Activated CD8-positive, alpha-beta memory T cell treated with anti-CD3 and anti-CD28 coated beads for 36 hours (primary cell): Measurements from ENCODE around the gene COL6A3. TPM values are rescaled to one million over a fixed set of nuclear protein-coding genes. Genes with fewer than 3 reads are reported as not detected.
"Not testable (repeated sequence)": the region's sequence is repeated elsewhere in the genome, so short reads cannot be mapped to it uniquely, and the experiment has no call there.

ENCODE experiments used
- CTCF ChIA-PET: fragments of 350-600 bp; sonication (Branson Sonifier 250); formaldehyde crosslinking; loops from one replicate; lab custom pipeline; 2021; ENCODE audit warnings: antibody characterized with exemption; lab: Charles Lee
- POLR2A ChIA-PET: fragments of 350-600 bp; sonication (Branson Sonifier 250); formaldehyde crosslinking; loops from one replicate; lab custom pipeline; 2021; ENCODE audit warnings: antibody characterized with exemption; lab: Charles Lee
- total RNA-seq, 2 experiments: library from RNA; stranded (reverse); gene quantifications; one replicate each; pipeline ENCODE4 v1.2.3, GENCODE V29; 2021

Gene COL6A3
- total RNA-seq, 2 experiments from 2014 or later, result 15.8 to 18.6 TPM

GRCh38 chr2:237429753-237430152, 15.8 kb upstream of the COL6A3 start:
- POLR2A ChIA-PET, result interaction anchor here (0.7 to 1.9 kb wide), 2 partner anchors 11 to 46 kb away, joined by 4 to 9 read pairs; no protein-coding TSS in a partner anchor
- CTCF ChIA-PET, result interaction anchor here (2.2 to 7.7 kb wide), 3 partner anchors 8 to 45 kb away, joined by 9 to 43 read pairs (median 11); no protein-coding TSS in a partner anchor

GRCh38 chr2:237427769-237428506, 14.0 kb upstream of the COL6A3 start:
- ChIA-PET CTCF (interaction anchor here (1.0 to 7.7 kb wide), 4 partner anchors 13 to 144 kb away, joined by 4 to 43 read pairs (median 8); no protein-coding TSS in a partner anchor), POLR2A (interaction anchor here (0.9 to 2.5 kb wide), 3 partner anchors 13 to 47 kb away, joined by 3 to 12 read pairs (median 3); no protein-coding TSS in a partner anchor)

GRCh38 chr2:237426517-237426916, 12.6 kb upstream of the COL6A3 start:
- CTCF ChIA-PET, result interaction anchor here (0.7 to 7.7 kb wide), 2 partner anchors 48 to 59 kb away, joined by 4 to 43 read pairs; no protein-coding TSS in a partner anchor
- POLR2A ChIA-PET, result interaction anchor here (2.5 kb wide), 1 partner anchor 15 kb away, joined by 12 read pairs; no protein-coding TSS in a partner anchor

GRCh38 chr2:237425320-237425719, 11.4 kb upstream of the COL6A3 start:
- CTCF ChIA-PET, result no interaction called here
- POLR2A ChIA-PET, result no interaction called here

- CTCF ChIA-PET, result no interaction called here
- POLR2A ChIA-PET, result no interaction called here
Measured at GRCh38 chr2:237424544-237424943, 10.6 kb upstream of the COL6A3 start.

- CTCF ChIA-PET, result interaction anchor here (1.2 kb wide), 1 partner anchor 51 kb away, joined by 3 read pairs; no protein-coding TSS in a partner anchor
Measured at GRCh38 chr2:237423891-237424290, 9.9 kb upstream of the COL6A3 start.

GRCh38 chr2:237422309-237422708, 8.3 kb upstream of the COL6A3 start:
- CTCF ChIA-PET, result interaction anchor here (0.6 to 5.0 kb wide), 19 partner anchors 9 to 336 kb away, joined by 3 to 49 read pairs (median 8); partner anchors contain the start of gene COPS8
- POLR2A ChIA-PET, result interaction anchor here (1.2 to 1.6 kb wide), 3 partner anchors 13 to 53 kb away, joined by 4 to 7 read pairs (median 4); no protein-coding TSS in a partner anchor

More at GRCh38 chr2:237423891-237424290, 9.9 kb upstream of the COL6A3 start:
- POLR2A ChIA-PET, result interaction anchor here (0.7 kb wide), 1 partner anchor 268 kb away, joined by 5 read pairs; no protein-coding TSS in a partner anchor

GRCh38 chr2:237421542-237422116, 7.7 kb upstream of the COL6A3 start:
- ChIA-PET POLR2A (interaction anchor here (1.2 to 1.6 kb wide), 3 partner anchors 13 to 54 kb away, joined by 4 to 7 read pairs (median 4); no protein-coding TSS in a partner anchor), CTCF (interaction anchor here (0.6 to 5.0 kb wide), 22 partner anchors 9 to 336 kb away, joined by 3 to 49 read pairs (median 7); partner anchors contain the start of gene COPS8)

GRCh38 chr2:237418300-237418699, 4.3 kb upstream of the COL6A3 start:
- POLR2A ChIA-PET, result no interaction called here

GRCh38 chr2:237412988-237413776, 782 bp downstream of the COL6A3 start:
- POLR2A ChIA-PET, result no interaction called here
- CTCF ChIA-PET, result no interaction called here

More at GRCh38 chr2:237418300-237418699, 4.3 kb upstream of the COL6A3 start:
- CTCF ChIA-PET, result interaction anchor here (5.0 kb wide), 1 partner anchor 58 kb away, joined by 49 read pairs; no protein-coding TSS in a partner anchor

GRCh38 chr2:237412646-237412987, 1.3 kb downstream of the COL6A3 start:
- ChIA-PET POLR2A (no interaction called here), CTCF (no interaction called here)

- ChIA-PET POLR2A (no interaction called here), CTCF (interaction anchor here (0.7 kb wide), 1 partner anchor 247 kb away, joined by 3 read pairs; no protein-coding TSS in a partner anchor)
Measured at GRCh38 chr2:237411683-237412423, 2.1 kb downstream of the COL6A3 start.

GRCh38 chr2:237411092-237411601, 2.8 kb downstream of the COL6A3 start:
- POLR2A ChIA-PET, result no interaction called here
- CTCF ChIA-PET, result interaction anchor here (0.7 to 2.0 kb wide), 2 partner anchors 11 to 246 kb away, joined by 3 to 10 read pairs; no protein-coding TSS in a partner anchor

GRCh38 chr2:237409263-237409662, 4.7 kb downstream of the COL6A3 start:
- POLR2A ChIA-PET, result not testable (repeated sequence)
- CTCF ChIA-PET, result interaction anchor here (2.0 kb wide), 1 partner anchor 12 kb away, joined by 10 read pairs; no protein-coding TSS in a partner anchor

- ChIA-PET POLR2A (no interaction called here), CTCF (no interaction called here)
Measured at GRCh38 chr2:237408335-237409000, 5.5 kb downstream of the COL6A3 start.

GRCh38 chr2:237407700-237408099, 6.3 kb downstream of the COL6A3 start:
- CTCF ChIA-PET, result no interaction called here
- POLR2A ChIA-PET, result no interaction called here

GRCh38 chr2:237406371-237406895, 7.5 kb downstream of the COL6A3 start:
- CTCF ChIA-PET, result interaction anchor here (0.8 to 1.1 kb wide), 2 partner anchors 14 to 15 kb away, joined by 3 to 4 read pairs; no protein-coding TSS in a partner anchor
- POLR2A ChIA-PET, result no interaction called here
